ENCODE measurements around the gene KANSL1L. TPM values are rescaled to one million over a fixed set of nuclear protein-coding genes. Genes with fewer than 3 reads are reported as not detected.

KANSL1L gene
- total RNA-seq, 1 experiment from 2014 or later, result 8.8 TPM

GRCh38 chr2:210022824-210023223 lies 148.4 kb downstream of the KANSL1L start:
- Histone ChIP-seq H3K4me2 (no peak overlapping the region), H3K27ac (no peak overlapping the region), H3K4me1 (replicated peaks; ENCODE audit: insufficient read depth) (no peaks in the 10 kb centered on the region), H2AFZ (no peak overlapping the region), H3K27me3 (ENCODE audit: insufficient read depth, low read depth) (no peaks in the 10 kb centered on the region), H3K79me2 (ENCODE audit: low read depth) (no peaks in the 10 kb centered on the region), H3F3A (ENCODE audit: insufficient read depth, low read depth) (no peaks in the 10 kb centered on the region; the same call in 1 of the 2 replicates), H3K9me3 (ENCODE audit: insufficient read depth, low read depth) (no peaks in the 10 kb centered on the region), H3K4me3 (no peak overlapping the region), H3K9me2 (ENCODE audit: insufficient read depth) (no peaks in the 10 kb centered on the region), H4K20me1 (ENCODE audit: insufficient read depth) (no peaks in the 10 kb centered on the region; the same call in 1 of the 2 replicates), H3K36me3 (ENCODE audit: low read depth) (0 out of 2 replicates have a peak, but pooled peaks cover 5% of the 10 kb centered on the region)
- ChIA-PET CTCF (no interaction called here), POLR2A (ENCODE audit: unreplicated experiment) (no interaction called here)
- TF ChIP-seq CTCF (conservative IDR thresholded peaks at IDR 0.05) (no peak), EZH2 (IDR thresholded peaks at IDR 0.05; ENCODE audit: low read depth) (no peak)
- intact Hi-C loops (cut with micrococcal nuclease; ENCODE audit: unreplicated experiment), result no loop called here
- no TSS peak for BruUV-seq (replicated peaks)
- no peak for DNase-seq

GRCh38 chr2:210020138-210020537 lies 151.1 kb downstream of the KANSL1L start:
- ChIA-PET CTCF (no interaction called here), POLR2A (ENCODE audit: unreplicated experiment) (no interaction called here)
- Histone ChIP-seq H3K4me2 (no peak overlapping the region), H3K79me2 (ENCODE audit: low read depth) (no peaks in the 10 kb centered on the region), H3K9me2 (ENCODE audit: insufficient read depth) (no peaks in the 10 kb centered on the region), H3F3A (ENCODE audit: insufficient read depth, low read depth) (no peaks in the 10 kb centered on the region; the same call in 1 of the 2 replicates), H3K4me3 (no peak overlapping the region), H4K20me1 (ENCODE audit: insufficient read depth) (no peaks in the 10 kb centered on the region; the same call in 1 of the 2 replicates), H3K9me3 (ENCODE audit: insufficient read depth, low read depth) (no peaks in the 10 kb centered on the region), H2AFZ (no peak overlapping the region), H3K36me3 (ENCODE audit: low read depth) (0 out of 2 replicates have a peak, but pooled peaks cover 5% of the 10 kb centered on the region), H3K4me1 (replicated peaks; ENCODE audit: insufficient read depth) (no peaks in the 10 kb centered on the region), H3K27ac (no peak overlapping the region), H3K27me3 (ENCODE audit: insufficient read depth, low read depth) (no peaks in the 10 kb centered on the region)
- BruUV-seq (replicated peaks), result no TSS peak
- TF ChIP-seq CTCF (conservative IDR thresholded peaks at IDR 0.05) (no peak), EZH2 (IDR thresholded peaks at IDR 0.05; ENCODE audit: low read depth) (no peak)
- DNase-seq, result no peak
- intact Hi-C loops (cut with micrococcal nuclease; ENCODE audit: unreplicated experiment), result no loop called here

GRCh38 chr2:210009896-210010295 lies 161.3 kb downstream of the KANSL1L start:
- no peaks in the 10 kb centered on the region for H3F3A ChIP-seq (ENCODE audit: insufficient read depth, low read depth)
- TF ChIP-seq CTCF (conservative IDR thresholded peaks at IDR 0.05), result no peak
- TF ChIP-seq EZH2 (IDR thresholded peaks at IDR 0.05; ENCODE audit: low read depth), result no peak
- H3K4me1 ChIP-seq (replicated peaks; ENCODE audit: insufficient read depth), result no peaks in the 10 kb centered on the region
- ChIA-PET POLR2A (ENCODE audit: unreplicated experiment) (no interaction called here), CTCF (no interaction called here)
- no peak overlapping the region for H3K27ac ChIP-seq
- H3K4me2 ChIP-seq, result no peak overlapping the region
- peaks cover 29% of the 10 kb centered on the region for H4K20me1 ChIP-seq (ENCODE audit: insufficient read depth)
- peaks cover 71% of the 10 kb centered on the region for H3K79me2 ChIP-seq (ENCODE audit: low read depth)
- 0 out of 2 replicates have a peak, but pooled peaks cover 10% of the 10 kb centered on the region for H3K36me3 ChIP-seq (ENCODE audit: low read depth)
- no TSS peak for BruUV-seq (replicated peaks)
- no peaks in the 10 kb centered on the region for H3K9me3 ChIP-seq (ENCODE audit: insufficient read depth, low read depth)
- intact Hi-C loops (cut with micrococcal nuclease; ENCODE audit: unreplicated experiment), result no loop called here
- no peak overlapping the region for H3K4me3 ChIP-seq
- DNase-seq, result no peak
- H3K9me2 ChIP-seq (ENCODE audit: insufficient read depth), result no peaks in the 10 kb centered on the region
- no peaks in the 10 kb centered on the region for H3K27me3 ChIP-seq (ENCODE audit: insufficient read depth, low read depth)
- H2AFZ ChIP-seq, result no peak overlapping the region

Data from PC-9 (cell line).